ENCODE measurements around the gene MLIP.

- TF ChIP-seq CTCF (IDR thresholded peaks at IDR 0.05): no peak
- no peak for TF ChIP-seq POLR2A (IDR thresholded peaks at IDR 0.05)
- TF ChIP-seq EP300 (IDR thresholded peaks at IDR 0.05): no peak
These were observed 21.3 kb downstream of the MLIP start for GRCh38 chr6:54132587-54132986.
